ENCODE measurements around the gene MED12. TPM values are rescaled to one million over a fixed set of nuclear protein-coding genes. Genes with fewer than 3 reads are reported as not detected.

MED12 gene
- total and polyA plus RNA-seq, 2 of the 8 experiments (the other 6 are each of a cell fraction or from before 2014, with no cell fraction given): 19.4 to 48.9 TPM

GRCh38 chrX:71098302-71098701, 20.1 kb upstream of the MED12 start:
- Histone ChIP-seq H3K79me2 (ENCODE audit: control insufficient read depth in 1 of 2, insufficient read depth in 2 of 2, low read length in 2 of 2) (peaks cover 0 to 8% of the 10 kb centered on the region in 2 experiments; a peak in 2 of 4 replicates), H3K4me1 (replicated peaks in 1 of 4; ENCODE audit: control insufficient read depth in 3 of 4, insufficient read depth in 4 of 4, low read length in 3 of 4) (peaks cover 7 to 28% (median 17%) of the 10 kb centered on the region in 4 experiments), H3K23ac (ENCODE audit: insufficient read length) (no peak overlapping the region), H3K14ac (ENCODE audit: insufficient read length) (no peak overlapping the region), H4K20me1 (replicated peaks in 1 of 2; ENCODE audit: control insufficient read depth in 1 of 2, insufficient read depth in 2 of 2, low read length in 2 of 2) (peaks cover 0 to 2% of the 10 kb centered on the region in 2 experiments), H3K23me2 (ENCODE audit: low read depth, low read length) (peaks cover 8% of the 10 kb centered on the region), H2BK15ac (ENCODE audit: low read length) (no peak overlapping the region), H3K56ac (replicated peaks; ENCODE audit: insufficient read length, low read depth, low read length) (no peak overlapping the region), H3K27ac (ENCODE audit: low read depth, low read length) (no peak overlapping the region), H2AFZ (ENCODE audit: low read length) (no peak overlapping the region), H3K36me3 (ENCODE audit: control insufficient read depth in 2 of 4, insufficient read depth in 4 of 4, low read length in 3 of 4) (peaks cover 0 to 6% (median 0%) of the 10 kb centered on the region in 4 experiments; a peak in 1 of 8 replicates), H4K5ac (ENCODE audit: insufficient read length, low read depth, low read length) (no peak overlapping the region), H4K8ac (ENCODE audit: extremely low read depth, insufficient read depth, low read length) (no peak overlapping the region; the same call in 1 of the 2 replicates), H2BK12ac (ENCODE audit: low read depth, low read length) (no peak overlapping the region), H3K18ac (ENCODE audit: extremely low read depth, low read length) (no peak overlapping the region), H3K4ac (replicated peaks; ENCODE audit: insufficient read length, low read depth, low read length) (no peak overlapping the region), H3K4me3 (ENCODE audit: extremely low read depth in 1 of 4, insufficient read depth in 2 of 4, low read depth in 3 of 4, low read length in 4 of 4) (peak overlapping the region in 1 of 4 experiments; percentile 53; a peak in 2 of 8 replicates), H2AK5ac (ENCODE audit: low read depth, low read length) (no peak overlapping the region), H2BK120ac (replicated peaks; ENCODE audit: low read depth, low read length) (no peak overlapping the region), H2BK20ac (ENCODE audit: low read length) (no peak overlapping the region), H3K9me3 (ENCODE audit: insufficient read depth in 2 of 2, low read depth in 1 of 2, low read length in 1 of 2) (no peaks in the 10 kb centered on the region), H3K79me1 (ENCODE audit: low read depth, low read length) (no peaks in the 10 kb centered on the region; the same call in 1 of the 2 replicates), H3K4me2 (ENCODE audit: insufficient read depth in 1 of 2, low read depth in 2 of 2, low read length in 2 of 2) (peak overlapping the region; percentile 68 to 95), H4K91ac (replicated peaks; ENCODE audit: insufficient read length, low read length) (no peak overlapping the region), H2BK5ac (ENCODE audit: low read depth, low read length) (0 out of 2 replicates have a peak overlapping the region, but pooled peaks have one; percentile 10), H3K27me3 (replicated peaks in 1 of 4; ENCODE audit: control insufficient read depth in 3 of 4, extremely low read depth in 1 of 4, insufficient read depth in 3 of 4, low read length in 3 of 4) (peaks cover 0 to 5% (median 0%) of the 10 kb centered on the region in 4 experiments; a peak in 1 of 7 replicates), H3K9ac (replicated peaks in 1 of 4; ENCODE audit: extremely low read depth in 1 of 4, low read depth in 3 of 4, low read length in 3 of 4) (no peak overlapping the region)
- TF ChIP-seq POLR2A (IDR thresholded peaks at IDR 0.05; ENCODE audit: control extremely low read depth in 1 of 2, low read depth in 2 of 2, low read length in 2 of 2) (no peak), CTCF (IDR thresholded peaks at IDR 0.05; ENCODE audit: control extremely low read depth in 1 of 3, insufficient read depth in 1 of 3, low read depth in 1 of 3, low read length in 3 of 3) (peak; percentile 28 to 43 (median 29)), CHD1 (IDR thresholded peaks at IDR 0.05; ENCODE audit: low read depth, low read length) (no peak), POLR2AphosphoS5 (IDR thresholded peaks at IDR 0.05; ENCODE audit: low read depth, low read length) (no peak), KDM1A (IDR thresholded peaks at IDR 0.05; ENCODE audit: borderline replicate concordance, low read length) (no peak), HDAC2 (IDR thresholded peaks at IDR 0.05; ENCODE audit: borderline replicate concordance in 1 of 2, low read depth in 2 of 2, low read length in 2 of 2) (peak in 1 of 2 experiments; percentile 77; a peak in 1 of 4 replicates), CREB1 (IDR thresholded peaks at IDR 0.05) (no peak), JUN (IDR thresholded peaks at IDR 0.05; ENCODE audit: low read depth, low read length) (no peak), RAD21 (IDR thresholded peaks at IDR 0.05 in 1 of 2, conservative IDR thresholded peaks at IDR 0.05 in 1 of 2; ENCODE audit: low read depth in 2 of 2, low read length in 2 of 2) (peak; percentile 22 to 48)
- no peak for DNase-seq (ENCODE audit: low read depth in 1 of 2, low spot score in 2 of 2)
- FAIRE-seq: no peak
- ChIA-PET CTCF (ENCODE audit: partially characterized antibody) (interaction anchor here (0.9 kb wide), 1 partner anchor 32 kb away, joined by 6 read pairs; no protein-coding TSS in a partner anchor), POLR2A (ENCODE audit: partially characterized antibody) (no interaction called here)
- WGBS, 2 experiments (ENCODE audit: extremely low coverage in 1 of 2, insufficient coverage in 1 of 2, insufficient read length in 1 of 2, insufficient replicate concordance in 2 of 2, low coverage in 1 of 2, low lambda C conversion rate in 2 of 2, missing lambda C conversion rate in 1 of 2): 21% methylated on average over 2 of the region's 2 CpGs; no CpG with 5 or more reads in 1 of the 2 experiments

Data from H1 (cell line).